ENCODE measurements around the gene PLCZ1. TPM values are rescaled to one million over a fixed set of nuclear protein-coding genes. Genes with fewer than 3 reads are reported as not detected.
A peak's percentile ranks its signal among the peaks of the same experiment; 100 is the strongest.

The PLCZ1 gene
- total and polyA plus RNA-seq, 2 experiments from 2014 or later, result not detected

DNA sequence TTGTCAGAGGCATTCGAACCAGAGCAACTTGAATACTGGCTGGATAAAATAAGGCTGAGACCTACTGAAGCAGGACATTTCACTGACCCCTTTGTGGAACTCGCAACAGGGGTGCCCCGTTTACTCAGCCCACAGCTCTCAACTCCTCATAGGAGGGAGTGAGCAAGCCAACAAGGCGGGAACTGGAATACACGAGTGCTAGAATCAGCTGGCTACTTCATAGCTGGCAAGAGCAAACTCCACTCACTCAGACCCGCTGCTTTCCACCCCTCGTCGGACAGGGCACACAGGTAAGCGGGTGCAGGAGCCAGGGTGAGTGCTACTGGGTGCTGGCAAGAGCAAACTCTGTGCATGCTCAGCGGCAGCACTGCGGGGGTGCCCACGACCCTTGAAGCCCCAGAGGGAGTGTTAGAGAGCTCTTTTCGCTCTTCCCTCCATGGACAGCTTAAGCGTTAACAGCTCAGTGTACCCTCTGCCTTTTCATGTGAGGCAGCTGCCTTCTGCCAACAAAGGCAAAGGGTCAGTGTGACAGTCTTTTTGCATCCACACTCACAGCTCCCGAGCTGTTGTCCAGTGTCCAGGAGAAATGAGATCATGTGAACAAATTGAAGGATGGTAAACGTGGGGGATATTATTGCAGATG lies 15.8 kb upstream of the PLCZ1 start:
- DNase-seq (ENCODE audit: low read depth in 1 of 2, low spot score in 1 of 2), result peak; percentile 12
- Histone ChIP-seq H3K9me3 (ENCODE audit: low read depth) (no peaks in the 10 kb centered on the region), H3K36me3 (no peaks in the 10 kb centered on the region), H3K27ac (peak overlapping the region; percentile 31), H3K4me1 (ENCODE audit: low read depth) (peaks cover 51% of the 10 kb centered on the region), H3K4me3 (no peak overlapping the region), H3K27me3 (no peaks in the 10 kb centered on the region)
- TF ChIP-seq, protein P1, sequence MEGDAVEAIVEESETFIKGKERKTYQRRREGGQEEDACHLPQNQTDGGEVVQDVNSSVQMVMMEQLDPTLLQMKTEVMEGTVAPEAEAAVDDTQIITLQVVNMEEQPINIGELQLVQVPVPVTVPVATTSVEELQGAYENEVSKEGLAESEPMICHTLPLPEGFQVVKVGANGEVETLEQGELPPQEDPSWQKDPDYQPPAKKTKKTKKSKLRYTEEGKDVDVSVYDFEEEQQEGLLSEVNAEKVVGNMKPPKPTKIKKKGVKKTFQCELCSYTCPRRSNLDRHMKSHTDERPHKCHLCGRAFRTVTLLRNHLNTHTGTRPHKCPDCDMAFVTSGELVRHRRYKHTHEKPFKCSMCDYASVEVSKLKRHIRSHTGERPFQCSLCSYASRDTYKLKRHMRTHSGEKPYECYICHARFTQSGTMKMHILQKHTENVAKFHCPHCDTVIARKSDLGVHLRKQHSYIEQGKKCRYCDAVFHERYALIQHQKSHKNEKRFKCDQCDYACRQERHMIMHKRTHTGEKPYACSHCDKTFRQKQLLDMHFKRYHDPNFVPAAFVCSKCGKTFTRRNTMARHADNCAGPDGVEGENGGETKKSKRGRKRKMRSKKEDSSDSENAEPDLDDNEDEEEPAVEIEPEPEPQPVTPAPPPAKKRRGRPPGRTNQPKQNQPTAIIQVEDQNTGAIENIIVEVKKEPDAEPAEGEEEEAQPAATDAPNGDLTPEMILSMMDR (IDR thresholded peaks at IDR 0.05; ENCODE audit: low read depth, low read length), result no peak

DNA sequence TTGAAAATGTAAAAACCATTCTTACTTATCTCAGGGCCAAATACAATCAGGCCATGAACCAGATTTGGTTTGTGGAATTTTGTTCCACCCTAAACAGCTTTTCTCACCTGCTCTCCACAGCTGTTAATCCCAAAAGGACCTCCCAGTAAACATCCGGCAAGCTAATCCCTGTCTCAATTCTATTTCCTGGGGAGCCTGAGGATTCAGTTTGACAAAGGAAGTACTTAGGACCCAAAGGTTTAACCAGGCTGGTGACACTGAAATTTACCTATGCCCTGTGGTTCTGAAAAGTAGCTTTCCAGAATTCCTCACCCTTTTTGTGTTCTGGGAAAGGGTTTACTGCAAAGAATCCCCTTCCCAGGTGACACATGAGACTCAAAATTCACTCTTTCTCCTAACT lies 15.1 kb upstream of the PLCZ1 start:
- Histone ChIP-seq H3K9me3 (ENCODE audit: low read depth) (no peaks in the 10 kb centered on the region), H3K36me3 (no peaks in the 10 kb centered on the region), H3K4me3 (no peak overlapping the region), H3K27me3 (no peaks in the 10 kb centered on the region), H3K27ac (peak overlapping the region; percentile 31), H3K4me1 (ENCODE audit: low read depth) (peaks cover 57% of the 10 kb centered on the region)
- TF ChIP-seq, protein P1 (IDR thresholded peaks at IDR 0.05; ENCODE audit: low read depth, low read length), result no peak
- DNase-seq (ENCODE audit: low read depth in 1 of 2, low spot score in 1 of 2), result no peak

DNA sequence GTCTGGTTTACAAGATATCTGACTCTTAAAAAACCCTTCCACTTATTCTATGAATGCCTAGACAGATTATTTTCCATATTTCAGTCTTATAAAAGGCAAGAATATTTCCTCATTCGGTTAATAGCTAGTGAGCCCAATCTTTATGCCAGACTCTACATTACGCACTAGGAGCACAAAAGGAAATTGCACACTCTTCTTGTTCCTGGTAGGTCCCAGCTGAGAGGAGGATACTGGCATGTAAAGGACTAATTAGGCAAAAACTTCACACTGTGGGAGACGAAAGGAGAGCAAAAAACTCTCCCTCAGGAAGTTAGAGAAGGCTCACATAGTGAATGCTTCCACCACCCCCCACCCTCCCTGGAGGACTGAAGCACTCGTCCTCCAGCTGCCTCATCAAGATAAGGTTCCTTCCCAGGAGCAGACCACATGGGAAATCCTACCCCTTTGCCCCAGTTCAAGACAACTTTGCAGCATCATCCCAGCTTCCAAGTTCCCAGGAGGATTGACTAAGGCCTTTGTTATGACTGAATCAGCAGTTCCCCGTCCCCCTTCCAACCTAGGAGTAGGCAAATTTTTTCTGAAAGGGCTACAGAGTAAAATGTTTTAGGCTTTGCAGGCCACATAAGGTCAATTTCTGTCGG lies 14.6 kb upstream of the PLCZ1 start:
- TF ChIP-seq, protein P1 (IDR thresholded peaks at IDR 0.05; ENCODE audit: low read depth, low read length), result no peak
- no peak overlapping the region for H3K27ac ChIP-seq
- peaks cover 63% of the 10 kb centered on the region for H3K4me1 ChIP-seq (ENCODE audit: low read depth)
- H3K4me3 ChIP-seq, result no peak overlapping the region
- no peaks in the 10 kb centered on the region for H3K36me3 ChIP-seq
- no peaks in the 10 kb centered on the region for H3K9me3 ChIP-seq (ENCODE audit: low read depth)
- peak in 1 of 2 donors; percentile 96 for DNase-seq (ENCODE audit: low read depth in 1 of 2, low spot score in 1 of 2)
- H3K27me3 ChIP-seq, result no peaks in the 10 kb centered on the region

DNA sequence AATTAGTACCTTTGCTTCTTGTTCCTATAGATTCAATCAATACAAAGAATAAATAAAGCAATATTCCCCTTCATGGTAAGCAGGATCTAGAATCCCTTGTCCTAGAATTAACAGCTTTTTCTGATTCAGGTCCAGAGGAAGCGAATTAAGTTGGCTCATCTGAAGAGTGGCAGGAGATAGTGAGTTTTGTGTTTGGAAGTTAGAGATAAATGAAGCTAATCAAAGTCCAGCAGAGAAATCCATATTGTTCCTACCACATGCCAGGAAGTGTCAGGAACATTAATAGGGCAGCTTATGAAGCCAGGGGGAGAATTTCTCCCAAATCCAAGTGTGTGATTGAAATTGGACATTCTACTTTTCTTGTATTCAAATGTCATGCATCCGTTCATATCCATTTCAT lies 14.1 kb upstream of the PLCZ1 start:
- Histone ChIP-seq H3K27me3 (no peaks in the 10 kb centered on the region), H3K27ac (no peak overlapping the region), H3K9me3 (ENCODE audit: low read depth) (no peaks in the 10 kb centered on the region), H3K4me3 (no peak overlapping the region), H3K36me3 (no peaks in the 10 kb centered on the region), H3K4me1 (ENCODE audit: low read depth) (peaks cover 66% of the 10 kb centered on the region)
- no peak for DNase-seq (ENCODE audit: low read depth in 1 of 2, low spot score in 1 of 2)
- TF ChIP-seq, protein P1 (IDR thresholded peaks at IDR 0.05; ENCODE audit: low read depth, low read length), result no peak

DNA sequence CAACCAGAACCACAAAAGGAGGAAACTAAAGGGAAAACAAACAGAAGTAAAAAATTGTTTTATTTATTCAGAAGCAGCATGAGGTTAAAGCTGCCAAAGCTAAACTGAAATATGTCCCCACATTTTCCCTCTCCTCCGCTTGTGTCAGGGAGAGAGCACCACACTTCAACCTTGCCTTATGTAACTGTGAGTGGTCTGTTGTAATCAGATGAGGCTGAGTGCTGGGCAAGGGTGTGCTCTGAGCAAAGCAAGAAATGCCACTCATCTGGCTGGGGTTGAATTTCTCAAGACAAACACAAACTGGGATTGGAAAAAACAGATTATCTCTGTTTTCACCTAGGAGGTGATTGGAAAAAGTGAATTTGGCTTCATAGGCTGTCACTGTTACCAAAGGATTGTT lies 12.3 kb upstream of the PLCZ1 start:
- H3K4me1 ChIP-seq (ENCODE audit: low read depth), result peaks cover 66% of the 10 kb centered on the region
- no peaks in the 10 kb centered on the region for H3K27me3 ChIP-seq
- TF ChIP-seq, protein P1 (IDR thresholded peaks at IDR 0.05; ENCODE audit: low read depth, low read length), result no peak
- DNase-seq (ENCODE audit: low read depth in 1 of 2, low spot score in 1 of 2), result peak; percentile 56 to 74
- H3K36me3 ChIP-seq, result no peaks in the 10 kb centered on the region
- H3K4me3 ChIP-seq, result no peak overlapping the region
- H3K9me3 ChIP-seq (ENCODE audit: low read depth), result no peaks in the 10 kb centered on the region
- H3K27ac ChIP-seq, result peak overlapping the region; percentile 7

Measured in cardiac muscle cell (in vitro differentiated cells and primary cell).